Measurements from ENCODE around the gene PHPT1. TPM values are rescaled to one million over a fixed set of nuclear protein-coding genes. Genes with fewer than 3 reads are reported as not detected.
A peak's percentile ranks its signal among the peaks of the same experiment; 100 is the strongest.
"Not testable (repeated sequence)": the region's sequence is repeated elsewhere in the genome, so short reads cannot be mapped to it uniquely, and the experiment has no call there.

PHPT1 gene
- total RNA-seq, 4 donors from 2014 or later: 42.6 to 71.0 (median 66.7) TPM

- H3K27me3 ChIP-seq: peaks cover 3 to 36% of the 10 kb centered on the region in 2 donors
- TF ChIP-seq EP300 (IDR thresholded peaks at IDR 0.05): peak in 1 of 2 donors; percentile 32
- TF ChIP-seq, protein P1, sequence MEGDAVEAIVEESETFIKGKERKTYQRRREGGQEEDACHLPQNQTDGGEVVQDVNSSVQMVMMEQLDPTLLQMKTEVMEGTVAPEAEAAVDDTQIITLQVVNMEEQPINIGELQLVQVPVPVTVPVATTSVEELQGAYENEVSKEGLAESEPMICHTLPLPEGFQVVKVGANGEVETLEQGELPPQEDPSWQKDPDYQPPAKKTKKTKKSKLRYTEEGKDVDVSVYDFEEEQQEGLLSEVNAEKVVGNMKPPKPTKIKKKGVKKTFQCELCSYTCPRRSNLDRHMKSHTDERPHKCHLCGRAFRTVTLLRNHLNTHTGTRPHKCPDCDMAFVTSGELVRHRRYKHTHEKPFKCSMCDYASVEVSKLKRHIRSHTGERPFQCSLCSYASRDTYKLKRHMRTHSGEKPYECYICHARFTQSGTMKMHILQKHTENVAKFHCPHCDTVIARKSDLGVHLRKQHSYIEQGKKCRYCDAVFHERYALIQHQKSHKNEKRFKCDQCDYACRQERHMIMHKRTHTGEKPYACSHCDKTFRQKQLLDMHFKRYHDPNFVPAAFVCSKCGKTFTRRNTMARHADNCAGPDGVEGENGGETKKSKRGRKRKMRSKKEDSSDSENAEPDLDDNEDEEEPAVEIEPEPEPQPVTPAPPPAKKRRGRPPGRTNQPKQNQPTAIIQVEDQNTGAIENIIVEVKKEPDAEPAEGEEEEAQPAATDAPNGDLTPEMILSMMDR (IDR thresholded peaks at IDR 0.05): peak; percentile 85 to 98 (median 91)
- H3K36me3 ChIP-seq: peaks cover 0 to 36% (median 0%) of the 10 kb centered on the region in 3 donors
- WGBS, 2 donors: 0% methylated on average over 4 to 14 of the region's 27 CpGs
- H3K4me1 ChIP-seq: peaks cover 0 to 71% (median 43%) of the 10 kb centered on the region in 4 donors
- H3K4me3 ChIP-seq: peak within 1 kb of the TSS; percentile 22 to 54 (median 36)
- peak in 1 of 2 donors; percentile 66 for DNase-seq (ENCODE audit: low spot score in 2 of 2)
- peak within 1 kb of the TSS in 3 of 4 donors; percentile 25 to 74 (median 65) for H3K27ac ChIP-seq
- not testable (repeated sequence) for H3K9me3 ChIP-seq
These were observed 6.7 kb upstream of the PHPT1 start, which contains the start of gene AJM1 for GRCh38 chr9:136842380-136842948. AJM1 (plus strand) TSS chr9:136842478; CDS start chr9:136844415, 1,937 bp downstream.

DNA sequence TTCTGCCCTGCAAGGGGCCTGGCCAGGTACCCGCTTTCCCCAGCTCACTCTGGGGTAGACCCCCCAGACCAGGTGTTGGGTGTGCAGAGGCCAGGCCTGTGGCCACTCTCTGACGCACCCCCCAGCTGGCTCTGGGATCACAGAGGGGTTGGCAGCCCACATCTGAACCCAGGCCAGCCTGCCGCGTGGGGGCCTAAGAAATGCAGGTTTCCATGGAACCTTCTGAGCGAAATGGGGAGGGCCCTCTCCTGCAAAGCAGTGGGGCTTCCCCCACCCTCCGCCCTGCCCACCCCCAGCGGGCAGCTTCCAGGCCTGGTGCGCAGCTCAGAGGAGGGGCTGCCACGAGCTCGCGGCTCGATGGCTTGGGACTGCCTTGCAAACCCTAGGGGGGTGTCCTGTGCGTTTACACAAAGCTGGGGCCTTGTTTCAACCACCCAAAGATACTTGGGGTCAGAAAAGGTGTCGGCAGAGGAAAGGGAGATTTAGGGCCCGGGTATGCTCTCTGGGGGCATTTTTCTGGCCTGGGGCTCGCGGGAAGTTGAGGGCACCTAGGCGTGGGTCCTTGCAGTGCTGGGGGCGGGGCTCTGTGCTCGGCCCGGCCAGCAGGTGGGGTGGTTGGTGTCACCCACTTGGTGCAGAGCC, 5.9 kb upstream of the PHPT1 start:
- Histone ChIP-seq H3K27me3 (peaks cover 3 to 43% of the 10 kb centered on the region in 2 donors), H3K36me3 (peaks cover 0 to 28% (median 0%) of the 10 kb centered on the region in 3 donors), H3K4me3 (peak overlapping the region in 1 of 4 donors; percentile 54), H3K4me1 (peaks cover 0 to 79% (median 47%) of the 10 kb centered on the region in 4 donors)
- not testable (repeated sequence) for H3K27ac ChIP-seq; DNase-seq (ENCODE audit: low spot score in 2 of 2); H3K9me3 ChIP-seq
- 12 to 16% methylated on average over 7 to 14 of the region's 21 CpGs for WGBS, 2 donors

GRCh38 chr9:136843801-136844740, 5.1 kb upstream of the PHPT1 start:
- peaks cover 0 to 82% (median 48%) of the 10 kb centered on the region in 4 donors for H3K4me1 ChIP-seq
- DNase-seq (ENCODE audit: low spot score in 2 of 2): peak in 1 of 2 donors; percentile 51
- 3 to 6% methylated on average over 33 to 40 of the region's 99 CpGs for WGBS, 2 donors
- not testable (repeated sequence) for H3K27ac ChIP-seq, H3K9me3 ChIP-seq
- H3K4me3 ChIP-seq: peak overlapping the region in 1 of 4 donors; percentile 2
- peaks cover 3 to 43% of the 10 kb centered on the region in 2 donors for H3K27me3 ChIP-seq
- H3K36me3 ChIP-seq: peaks cover 0 to 20% (median 0%) of the 10 kb centered on the region in 3 donors
- TF ChIP-seq, protein P1 (IDR thresholded peaks at IDR 0.05): peak; percentile 58 to 82 (median 75)

GRCh38 chr9:136844761-136845464, 4.3 kb upstream of the PHPT1 start:
- no peak for TF ChIP-seq POLR2A (IDR thresholded peaks at IDR 0.05)
- TF ChIP-seq EP300 (IDR thresholded peaks at IDR 0.05): no peak
- TF ChIP-seq, protein P1 (IDR thresholded peaks at IDR 0.05): no peak
- WGBS, 2 donors: 27 to 29% methylated on average over 13 to 32 of the region's 88 CpGs
- peaks cover 0 to 12% (median 0%) of the 10 kb centered on the region in 3 donors for H3K36me3 ChIP-seq
- H3K4me3 ChIP-seq: no peak overlapping the region
- H3K9me3 ChIP-seq: no peaks in the 10 kb centered on the region
- DNase-seq (ENCODE audit: low spot score in 2 of 2): no peak
- H3K4me1 ChIP-seq: peaks cover 0 to 84% (median 51%) of the 10 kb centered on the region in 4 donors
- no peak overlapping the region for H3K27ac ChIP-seq
- H3K27me3 ChIP-seq: peaks cover 3 to 43% of the 10 kb centered on the region in 2 donors
